ENCODE results near the gene BEGAIN.

Gene BEGAIN

DNA sequence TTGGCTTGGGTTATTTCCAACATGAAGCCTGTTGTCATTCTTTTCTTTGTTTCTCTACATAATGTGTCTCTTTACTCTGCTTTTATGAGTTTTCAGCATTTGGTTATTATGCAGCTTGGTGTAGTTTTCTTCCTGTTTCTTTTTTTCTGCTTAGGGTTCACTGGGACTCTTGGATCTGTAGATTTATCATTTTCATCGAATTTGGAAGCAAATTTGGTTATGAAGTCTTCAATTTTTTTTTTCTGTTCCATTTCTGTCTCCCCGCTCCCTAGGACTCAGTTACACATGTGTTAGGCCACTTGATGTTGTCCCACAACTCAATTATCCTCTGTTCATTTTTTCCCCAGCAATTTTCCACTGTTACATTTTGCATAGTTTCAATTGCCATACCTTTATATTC is 13.8 kb upstream of the BEGAIN start:
- DNase-seq (ENCODE audit: low read depth): no peak

DNA sequence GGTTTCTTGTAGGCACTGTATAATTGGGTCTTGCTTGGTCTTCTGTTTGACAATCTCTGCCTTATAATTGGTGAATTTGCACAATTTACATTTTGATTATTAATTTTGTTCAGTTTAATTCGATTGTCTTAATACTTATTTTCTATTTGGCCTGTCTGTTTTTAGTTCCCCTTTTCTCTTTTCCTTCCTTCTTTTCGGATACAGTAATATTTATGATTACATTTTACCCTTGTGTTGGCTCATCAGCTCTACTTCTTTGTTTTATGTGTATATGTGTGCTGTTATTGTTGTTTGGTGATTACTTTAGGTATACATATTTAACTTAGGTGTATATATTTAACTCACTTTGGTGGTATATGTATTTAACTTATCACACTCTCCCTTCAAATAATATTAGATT is 12.8 kb upstream of the BEGAIN start:
- no peak for DNase-seq (ENCODE audit: low read depth)

DNA sequence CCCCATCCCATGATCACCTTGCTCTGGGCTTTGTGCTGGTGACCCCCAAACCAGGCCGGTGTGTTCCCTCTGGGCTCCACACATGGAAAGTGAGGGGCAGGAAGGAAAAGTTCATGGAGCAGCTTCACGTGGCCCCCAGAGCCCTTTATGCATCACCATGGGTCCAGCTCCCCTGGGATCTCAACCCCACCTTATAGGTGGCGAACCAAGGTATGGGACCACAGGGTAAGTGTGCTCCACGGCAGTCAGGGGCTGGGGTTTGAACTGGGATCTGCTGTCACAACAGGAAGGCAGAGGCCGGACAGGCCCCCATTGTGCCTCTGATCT is 7.4 kb upstream of the BEGAIN start:
- DNase-seq (ENCODE audit: low read depth): no peak

DNA sequence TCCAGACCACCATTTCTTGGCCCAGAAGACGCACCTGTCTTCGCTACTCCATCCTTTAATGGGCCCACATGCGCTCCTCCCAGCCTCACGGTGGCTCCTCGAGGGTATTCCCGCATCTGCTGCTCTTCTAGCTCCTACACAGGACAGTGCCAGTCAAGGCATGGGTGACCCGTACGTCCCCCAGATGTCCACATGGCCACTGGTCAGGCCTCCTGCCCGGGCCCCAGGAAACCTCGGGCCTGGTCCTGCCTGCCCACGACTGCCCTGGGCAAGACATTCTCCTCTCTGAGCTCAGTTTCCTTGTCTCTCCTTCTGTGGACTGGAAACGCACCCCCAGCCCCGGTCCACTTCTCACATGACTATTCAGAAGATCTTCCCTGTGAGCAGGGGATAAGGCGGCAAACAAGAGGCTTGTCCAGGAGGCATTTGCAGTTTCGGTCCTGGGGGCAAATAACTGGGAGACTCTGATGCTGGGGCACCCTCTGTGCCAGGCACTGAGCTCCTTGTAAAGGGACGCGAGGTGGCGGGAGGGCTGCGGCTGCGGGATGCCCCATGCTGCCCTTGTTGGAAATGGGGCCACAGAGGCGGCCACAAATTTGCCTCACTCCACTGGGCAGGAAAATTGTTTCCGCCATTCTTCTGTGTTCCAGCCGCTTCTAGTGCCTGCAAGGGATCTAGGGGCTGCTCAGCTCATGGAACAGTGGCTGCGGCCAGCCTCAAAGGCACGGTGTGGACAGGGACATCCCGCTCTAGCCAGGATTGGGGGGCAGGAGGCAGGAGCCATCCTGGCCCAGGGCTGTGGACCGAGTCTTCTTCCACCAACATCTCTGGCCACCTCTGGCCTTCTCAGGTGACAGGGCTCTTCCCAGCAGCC is 6.8 kb upstream of the BEGAIN start:
- no peak for DNase-seq (ENCODE audit: low read depth)

DNA sequence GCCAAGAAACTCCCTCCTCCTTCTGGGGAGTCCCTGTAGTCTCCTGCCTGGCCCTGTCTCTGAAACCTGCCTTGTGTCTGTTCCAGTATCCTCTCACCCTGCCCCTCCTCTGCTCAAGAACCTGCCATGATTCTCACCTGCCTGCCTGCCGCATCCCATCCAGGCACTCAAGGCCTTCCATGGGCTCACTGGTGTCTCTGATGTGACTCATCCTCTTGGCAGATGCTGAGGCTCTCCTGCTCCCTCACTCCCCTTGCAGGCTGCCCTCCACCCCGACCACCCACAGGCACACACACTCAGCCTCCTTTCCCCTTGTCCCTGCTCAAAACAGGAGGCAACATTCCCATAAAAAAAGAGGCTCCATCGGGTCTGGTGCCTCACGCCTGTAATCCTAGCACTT is 5.8 kb upstream of the BEGAIN start:
- DNase-seq (ENCODE audit: low read depth): no peak

DNA sequence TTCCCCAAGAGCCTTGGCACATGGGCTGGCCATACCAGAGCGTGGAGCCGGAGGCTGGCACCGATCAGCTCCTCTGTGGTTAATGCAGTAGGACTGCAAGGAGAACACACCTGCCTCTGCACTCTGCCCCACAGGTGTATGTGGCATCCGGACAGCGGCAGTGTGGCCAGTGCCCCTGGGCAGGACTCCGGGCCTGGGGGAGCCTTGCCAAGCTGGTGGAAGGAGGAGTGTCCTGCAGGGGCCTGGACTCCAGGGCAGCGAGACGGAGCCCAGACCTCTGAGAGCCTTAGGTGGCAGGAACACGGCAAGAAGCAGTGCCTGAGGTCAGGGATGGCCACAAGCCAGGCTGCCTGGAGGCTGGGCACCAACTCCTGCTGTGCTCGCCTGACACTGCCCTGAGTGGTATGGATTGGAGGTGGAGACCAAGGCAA is 5.3 kb upstream of the BEGAIN start:
- DNase-seq (ENCODE audit: low read depth): no peak

DNA sequence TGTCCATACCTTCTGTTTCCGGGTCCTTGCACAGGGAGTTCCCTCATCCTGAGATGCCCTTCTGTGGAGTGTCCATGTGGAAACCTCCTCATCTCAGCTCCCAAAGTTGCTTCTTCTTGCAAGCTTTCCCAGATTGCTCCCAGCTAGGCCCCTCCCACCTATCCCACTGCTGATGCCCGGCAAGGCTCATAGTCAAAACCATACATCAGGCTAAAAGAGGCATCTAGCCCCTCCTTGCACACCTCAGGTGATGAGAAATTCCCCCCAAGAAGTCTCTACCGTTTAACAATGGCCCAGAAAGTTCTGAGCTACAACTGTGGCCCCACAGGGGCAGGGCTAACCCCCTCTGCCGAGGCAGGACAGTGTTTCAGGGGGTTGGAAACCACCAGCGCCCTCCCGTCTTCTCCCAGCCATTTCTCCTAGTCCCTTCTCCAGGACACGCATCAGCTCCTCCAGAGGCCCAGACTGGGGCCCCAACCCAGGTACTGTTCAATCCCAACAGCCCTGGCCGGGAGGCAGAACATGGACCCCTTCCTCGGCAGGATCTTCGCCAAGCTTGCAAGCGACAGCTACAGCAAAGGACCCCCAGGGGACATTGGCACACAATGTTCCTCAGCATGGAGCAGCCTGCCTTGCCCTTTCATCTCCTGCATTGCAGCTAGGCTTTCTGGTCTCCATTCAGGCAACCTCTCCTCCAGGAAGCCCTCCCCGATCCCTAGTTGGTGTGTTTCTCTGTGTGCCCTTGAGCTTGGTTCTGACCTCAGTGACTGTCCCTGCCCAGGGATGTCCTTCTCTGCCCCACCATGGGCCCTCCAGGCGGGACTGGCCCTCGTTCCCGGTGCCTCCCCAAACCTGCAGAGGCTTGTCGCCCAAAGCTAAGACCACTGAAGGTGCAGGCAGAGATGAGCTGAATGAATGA is 4.5 kb upstream of the BEGAIN start:
- DNase-seq (ENCODE audit: low read depth): no peak

DNA sequence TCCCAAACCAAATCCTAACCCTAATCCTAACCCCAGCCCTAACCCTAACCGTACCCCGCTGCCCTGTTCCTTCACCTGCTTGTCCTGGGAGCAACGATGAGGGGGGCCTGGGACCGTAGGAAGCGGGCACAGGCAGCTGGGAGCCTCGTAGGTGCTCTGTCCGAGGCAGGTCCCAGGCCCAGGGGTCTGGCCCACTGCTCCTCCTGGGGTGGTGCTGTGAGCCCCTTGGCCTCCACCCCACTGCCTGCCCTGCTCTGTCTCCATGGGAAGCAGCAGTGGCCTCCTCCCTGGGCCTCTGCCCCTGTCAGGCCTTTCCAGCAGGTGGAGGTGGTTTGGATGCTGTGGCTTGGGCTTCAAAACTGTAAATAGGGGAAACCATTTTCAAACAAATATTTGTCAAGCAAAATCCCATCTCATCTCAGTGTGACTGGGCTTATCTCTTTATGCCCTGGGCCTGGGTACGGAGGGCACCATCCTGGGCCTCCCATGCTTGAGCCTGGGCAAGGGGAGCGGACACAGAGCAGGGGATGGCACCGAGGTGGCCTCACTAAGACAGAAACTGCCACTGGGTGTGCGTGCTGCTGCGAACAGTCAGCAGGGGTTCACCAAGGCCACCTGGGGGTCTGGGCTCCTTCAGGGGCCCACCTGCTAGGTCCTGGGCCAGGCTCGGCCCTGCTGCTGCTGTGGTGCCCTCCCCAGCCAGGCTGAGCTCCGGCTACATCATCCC is 3.7 kb upstream of the BEGAIN start:
- no peak for DNase-seq (ENCODE audit: low read depth)

DNA sequence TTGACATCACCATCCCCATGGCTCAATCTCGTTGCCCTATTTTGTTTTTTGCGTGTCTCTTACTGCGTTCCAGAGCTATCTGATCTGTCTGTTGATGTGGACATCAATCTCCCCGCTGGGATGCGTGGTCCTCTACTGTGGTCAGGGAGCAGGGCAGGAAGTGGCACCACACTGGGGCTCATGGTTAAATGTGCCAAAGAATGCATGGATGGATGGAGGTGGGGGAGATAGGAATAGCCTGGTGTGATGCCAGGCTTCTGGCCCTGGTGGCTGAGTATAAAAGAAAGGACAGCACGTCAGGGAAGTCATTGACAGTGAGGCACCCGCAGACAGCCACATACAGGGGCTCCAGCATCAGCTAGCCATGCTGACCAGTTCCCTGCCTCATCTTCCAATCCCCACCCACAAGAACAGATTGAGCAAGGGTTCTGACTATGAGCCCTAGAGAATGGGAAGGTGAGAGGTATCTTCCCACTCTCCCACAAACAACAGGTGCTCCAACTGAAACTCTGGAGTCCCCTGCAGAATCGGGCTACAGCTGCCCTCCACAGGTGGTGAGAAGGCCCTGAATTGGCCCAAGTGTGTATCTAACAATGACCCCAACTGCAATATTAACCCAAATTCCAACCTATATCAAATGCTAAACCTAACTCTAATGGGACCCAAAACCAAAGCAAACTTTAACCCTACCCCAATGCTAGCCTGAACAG is 2.7 kb upstream of the BEGAIN start:
- DNase-seq (ENCODE audit: low read depth): no peak

DNA sequence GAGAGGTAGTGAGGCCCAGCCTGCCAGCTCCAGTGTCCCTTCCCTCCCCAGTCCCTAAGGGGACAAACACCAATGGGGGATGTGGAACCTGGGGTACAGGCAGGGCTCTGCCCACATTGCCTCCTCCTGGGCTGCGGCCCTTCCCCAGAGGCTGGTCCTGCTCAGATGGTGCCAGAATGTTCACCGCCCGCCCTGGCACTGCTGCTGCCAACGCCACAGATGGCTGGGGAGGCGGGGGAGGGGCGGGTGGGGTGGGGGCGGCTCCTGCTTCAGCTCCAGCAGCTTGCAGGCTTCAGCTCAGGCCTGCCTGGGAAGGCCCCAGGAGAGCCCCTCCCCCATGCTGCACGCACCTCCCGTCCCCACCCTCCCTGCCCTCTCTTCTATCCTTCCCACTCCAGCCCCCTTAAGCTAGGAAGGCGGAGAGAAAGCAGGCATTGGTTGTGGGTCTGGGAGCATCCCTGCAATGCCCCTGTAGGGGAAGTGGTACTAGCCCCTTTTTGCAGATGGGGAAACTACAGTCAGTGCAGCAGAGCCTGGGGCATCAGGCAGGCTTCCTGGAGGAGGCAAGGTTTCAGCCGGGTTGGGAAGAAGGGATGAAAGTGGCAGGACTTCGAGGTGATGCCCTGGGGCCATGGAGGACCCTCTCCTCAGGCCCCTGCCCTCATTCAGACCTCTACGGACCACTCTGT is 2.0 kb upstream of the BEGAIN start:
- no peak for DNase-seq (ENCODE audit: low read depth)

DNA sequence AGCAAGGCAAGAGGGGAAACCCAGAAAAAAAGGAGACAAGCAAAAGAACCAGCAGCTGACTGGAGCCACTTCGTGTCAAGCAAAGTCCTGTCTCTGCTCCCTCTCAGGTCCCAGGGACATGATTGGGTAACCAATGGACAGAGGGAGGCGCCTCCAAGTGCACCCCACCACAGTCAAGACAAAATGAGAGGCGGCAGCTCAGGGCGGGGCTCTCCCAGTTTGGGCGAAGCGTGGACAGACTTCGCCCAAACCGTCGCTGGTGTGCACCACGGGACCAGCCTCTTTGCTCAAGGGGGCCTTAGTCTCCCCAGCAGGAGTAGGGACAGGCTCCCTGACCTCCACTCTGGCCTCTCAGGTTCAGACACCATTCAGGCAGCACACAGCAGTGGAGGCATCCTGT is 1.5 kb upstream of the BEGAIN start:
- no peak for DNase-seq (ENCODE audit: low read depth)

DNA sequence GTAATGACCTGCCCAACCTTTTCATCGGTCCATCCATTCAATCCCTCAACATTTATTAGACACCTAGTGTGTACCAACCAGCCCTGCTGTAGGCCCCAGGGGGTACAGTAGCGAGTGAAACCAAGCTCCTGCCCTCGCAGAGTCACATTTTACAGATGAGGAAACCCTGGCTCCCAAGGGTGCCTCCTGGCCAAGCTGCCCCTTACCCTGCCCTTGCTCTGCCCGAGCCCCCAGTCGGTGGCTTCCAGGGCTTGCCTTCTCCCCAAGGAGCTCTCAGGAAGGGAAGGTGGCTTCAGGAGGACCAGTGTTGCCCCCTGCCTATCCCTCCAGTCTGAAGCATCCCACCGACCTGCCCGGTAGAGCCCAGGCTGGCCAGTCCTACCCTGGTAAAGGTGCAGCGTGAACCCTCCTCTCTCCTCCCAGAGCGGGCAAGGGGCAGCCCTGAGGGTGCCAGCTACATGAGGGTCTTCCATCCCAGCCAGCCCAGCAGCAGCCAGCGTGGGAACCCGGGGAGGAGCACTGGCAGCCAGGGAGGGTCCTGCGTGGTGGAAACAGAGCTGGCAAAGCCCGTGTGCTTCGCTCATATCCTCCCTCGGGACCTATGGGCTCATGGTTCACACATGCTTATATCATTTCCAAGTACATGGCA is 670 bp upstream of the BEGAIN start:
- no peak for DNase-seq (ENCODE audit: low read depth)

DNA sequence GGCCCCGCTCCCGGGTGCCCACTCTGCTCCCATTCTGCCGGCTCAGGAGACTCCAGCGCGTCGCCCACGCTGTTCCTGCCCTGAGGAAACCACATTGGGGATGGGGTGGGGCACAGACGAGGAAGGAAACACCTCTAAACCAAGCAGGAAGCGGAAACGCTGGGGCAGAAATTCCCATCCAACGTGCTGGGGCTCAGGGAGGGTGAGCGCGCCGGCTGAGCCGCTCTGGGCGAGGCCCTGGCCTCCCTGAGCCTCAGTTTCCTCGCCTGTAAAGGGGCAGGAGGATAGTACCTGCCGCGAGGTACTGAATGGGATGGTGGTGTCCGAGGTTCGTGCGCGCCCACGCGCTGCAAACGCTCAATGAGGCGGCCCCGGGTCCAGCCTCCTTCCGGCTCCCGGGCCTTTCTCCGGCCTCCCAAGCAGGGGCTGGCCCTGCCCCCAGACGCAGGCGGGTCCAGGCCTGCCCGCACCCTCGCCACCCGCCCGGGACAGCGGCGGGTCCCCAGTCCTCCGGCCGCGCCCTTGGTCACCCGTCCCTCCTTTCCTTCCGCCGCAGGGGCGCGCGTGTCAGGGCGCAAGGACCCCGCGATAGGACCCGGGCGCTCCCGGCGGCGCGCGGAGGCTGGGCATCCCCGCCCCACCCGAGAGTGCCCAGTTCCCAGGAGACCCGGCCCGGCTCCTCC is 673 bp downstream of the BEGAIN start:
- no peak for DNase-seq (ENCODE audit: low read depth)

DNA sequence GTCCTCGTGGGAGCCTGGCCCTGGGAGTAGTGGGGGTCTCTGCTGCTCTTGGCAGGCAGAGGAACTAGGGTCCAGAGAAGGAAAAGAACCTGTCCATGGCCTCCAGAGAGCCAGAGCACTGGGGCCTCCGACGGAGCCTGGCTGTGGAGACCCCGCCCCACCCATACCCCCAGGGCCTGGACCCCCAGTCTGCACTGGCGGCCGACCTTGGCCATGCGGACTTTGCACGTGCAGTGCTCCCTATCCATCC is 1.1 kb downstream of the BEGAIN start:
- DNase-seq (ENCODE audit: low read depth): no peak

DNA sequence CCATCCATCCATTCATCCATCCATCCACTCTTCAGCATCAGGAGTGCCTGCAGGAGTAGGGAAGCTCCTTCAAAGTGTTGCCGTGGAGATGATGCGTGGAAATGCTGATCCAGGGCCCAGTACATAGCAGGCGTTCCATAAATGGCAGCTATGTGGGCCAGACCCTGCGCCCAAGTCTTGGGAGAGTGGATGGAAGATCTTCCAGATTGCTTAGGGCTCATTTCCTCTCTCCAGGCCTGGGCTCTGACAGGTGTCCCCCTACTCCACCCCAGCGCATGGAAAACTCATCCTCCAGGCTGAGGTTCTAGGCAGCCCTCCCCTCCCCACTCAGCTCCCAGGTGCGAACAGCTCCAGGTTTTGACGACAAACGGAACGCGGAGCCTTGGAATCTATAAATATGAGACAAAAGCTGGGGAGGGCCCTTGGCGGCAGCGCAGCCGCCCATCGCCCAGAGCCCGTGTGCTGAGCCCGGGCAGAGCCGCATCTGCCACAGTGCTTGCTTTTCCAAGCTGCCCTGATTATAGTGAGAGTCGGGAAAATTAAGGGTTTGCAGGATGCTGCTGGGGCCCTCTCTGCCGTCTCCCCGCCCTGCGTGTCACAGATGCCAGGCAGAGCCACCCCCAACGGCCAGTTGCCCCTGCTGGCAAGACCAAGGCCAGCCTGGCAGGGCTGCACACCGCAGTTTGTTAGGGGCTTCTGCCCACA is 1.6 kb downstream of the BEGAIN start:
- no peak for DNase-seq (ENCODE audit: low read depth)

DNA sequence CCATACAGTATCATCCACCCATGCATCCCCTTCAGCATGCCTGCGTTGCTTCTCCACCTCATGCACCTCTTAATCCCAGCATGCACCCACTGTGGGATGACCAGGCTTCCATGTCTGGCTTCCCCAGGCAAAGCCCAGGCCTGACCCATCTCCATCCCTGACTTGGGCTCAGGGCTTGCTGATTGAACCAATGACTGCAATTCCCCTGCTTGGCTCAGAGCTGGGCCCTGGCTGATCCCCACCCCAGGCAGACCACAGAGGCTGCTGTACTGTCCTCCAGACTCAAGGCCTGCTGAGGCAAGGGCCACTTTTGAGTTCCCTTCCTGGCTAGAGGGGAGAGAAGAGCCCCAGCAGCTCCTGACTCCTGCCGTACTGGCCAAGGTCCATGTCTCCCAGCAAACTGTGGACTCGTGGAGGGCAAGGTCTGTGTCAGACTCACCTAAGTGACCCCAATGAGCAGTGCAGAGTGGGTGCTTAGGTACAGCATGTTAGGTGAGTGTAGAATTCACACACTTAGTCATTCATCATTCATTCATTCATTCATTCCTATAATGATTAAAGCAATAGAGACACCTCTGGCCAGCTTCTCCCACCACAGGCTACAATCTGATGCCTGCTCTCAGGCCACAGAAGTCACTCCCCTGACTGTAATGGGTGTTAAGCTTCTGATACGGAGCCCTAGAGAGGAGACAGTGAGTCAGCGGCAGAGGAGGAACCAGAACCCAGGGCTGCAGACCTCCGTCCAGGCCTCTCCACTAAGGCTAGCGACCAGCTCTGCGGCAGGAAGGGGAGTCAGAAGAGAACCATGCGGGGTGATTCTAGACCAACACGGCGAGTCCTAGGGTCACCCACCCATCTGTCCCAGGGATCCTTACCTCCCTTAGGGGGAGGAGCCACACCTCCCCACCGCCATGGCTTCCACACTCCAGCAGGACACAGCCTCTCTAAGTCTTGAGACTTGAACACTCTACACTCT is 2.9 kb downstream of the BEGAIN start:
- no peak for DNase-seq (ENCODE audit: low read depth)

DNA sequence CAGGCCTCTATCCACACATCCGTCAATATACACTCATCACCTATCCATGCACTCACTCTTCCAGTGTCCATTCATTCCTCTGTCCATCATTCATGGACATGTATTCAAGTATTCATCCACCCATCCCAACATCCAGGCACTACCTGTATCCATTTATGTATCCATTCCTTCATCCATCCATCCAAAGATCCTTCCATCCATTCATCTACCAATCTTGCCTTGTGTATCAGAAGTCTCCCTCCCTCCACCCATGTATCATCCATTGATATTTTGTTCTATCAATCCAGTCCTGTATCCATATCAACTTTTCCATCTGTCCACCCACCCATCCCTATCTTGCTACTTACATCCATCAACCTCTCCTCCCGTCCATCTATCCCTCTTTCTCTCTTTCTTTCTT is 4.0 kb downstream of the BEGAIN start:
- no peak for DNase-seq (ENCODE audit: low read depth)

DNA sequence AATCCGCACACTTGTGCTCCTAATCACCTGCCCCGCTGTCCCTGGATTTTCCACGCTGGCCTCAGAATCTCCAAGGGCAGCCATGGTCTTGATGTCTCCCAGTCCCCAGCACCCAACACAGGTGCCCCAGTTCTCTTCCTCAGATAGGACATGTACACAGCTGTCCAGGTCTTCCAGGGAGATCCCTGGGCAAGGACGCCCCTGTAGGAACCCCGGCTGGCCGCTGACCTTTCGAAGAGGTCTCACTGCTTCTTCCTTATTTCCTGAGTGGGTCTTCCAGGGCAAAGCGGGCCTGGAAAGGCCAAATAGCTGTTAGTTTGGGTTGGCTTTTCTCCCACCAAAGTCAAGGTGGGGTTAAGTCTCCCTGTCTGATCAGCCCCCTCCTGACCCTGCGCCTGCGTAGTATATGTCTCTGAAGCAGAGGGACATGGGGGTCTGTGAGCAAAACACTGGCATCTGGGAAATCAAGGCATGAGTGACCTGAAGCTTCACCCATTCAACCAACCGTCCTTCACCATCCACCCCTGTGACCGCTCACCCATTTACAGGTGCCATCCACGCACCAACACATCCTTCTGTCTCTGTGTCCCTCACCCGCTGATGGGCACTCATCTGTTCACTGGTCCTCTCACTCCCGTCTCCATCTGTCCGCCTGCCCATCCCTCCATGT is 4.6 kb downstream of the BEGAIN start:
- no peak for DNase-seq (ENCODE audit: low read depth)
